ENCODE results near the gene MAPK1. TPM values are rescaled to one million over a fixed set of nuclear protein-coding genes. Genes with fewer than 3 reads are reported as not detected.
"Not testable (repeated sequence)": the region's sequence is repeated elsewhere in the genome, so short reads cannot be mapped to it uniquely, and the experiment has no call there.

The MAPK1 gene
- total RNA-seq, 1 donor from 2014 or later, result 135 TPM

DNA sequence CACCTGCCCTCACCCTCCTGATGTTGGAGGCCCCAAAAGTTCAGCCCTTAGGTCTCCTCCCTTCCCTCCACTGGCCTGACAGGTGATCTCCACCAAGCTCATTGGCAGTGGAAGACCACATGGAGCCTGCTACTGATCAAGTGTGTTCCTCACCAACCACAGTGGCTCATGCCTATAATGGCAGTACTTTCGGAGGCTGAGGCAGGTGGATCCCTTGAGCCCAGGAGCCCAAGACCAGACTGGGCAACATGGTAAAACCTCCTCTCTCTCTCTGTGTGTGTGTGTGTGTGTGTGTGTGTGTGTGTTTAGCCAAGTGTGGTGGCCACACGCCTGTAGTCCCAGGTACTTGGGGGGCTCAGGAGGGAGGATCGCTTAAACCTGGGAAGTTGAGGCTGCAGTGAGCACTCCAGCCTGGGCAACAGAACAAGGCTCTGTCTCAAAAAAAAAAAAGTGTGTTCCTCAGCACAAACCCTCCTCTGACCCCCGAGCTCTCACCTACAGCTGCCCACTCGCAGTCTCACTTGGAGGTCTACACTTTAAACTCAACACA, 127.5 kb downstream of the MAPK1 start:
- intact Hi-C loops (cut with DNase I), result no loop called here
- DNase-seq (ENCODE audit: low spot score) (no peak), ATAC-seq (no peak)

DNA sequence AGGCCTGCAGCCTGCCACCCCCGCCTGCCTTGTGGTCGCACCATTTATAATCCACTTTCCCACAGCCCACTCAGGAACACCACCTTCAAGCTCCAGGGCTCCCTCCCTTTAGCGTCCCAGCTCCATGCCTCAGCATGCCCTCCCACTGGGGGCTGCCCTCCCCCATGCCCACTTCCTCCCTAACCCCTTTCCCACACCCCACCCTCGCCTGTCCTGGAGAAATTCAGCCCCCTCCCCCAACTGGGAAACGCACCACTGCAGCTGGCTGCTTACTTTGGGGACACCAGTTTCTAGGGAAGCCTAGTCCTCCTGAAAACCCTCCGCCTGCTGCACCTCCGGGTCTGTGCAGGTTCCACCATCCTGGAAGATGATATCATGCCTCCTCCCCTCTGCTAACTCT, 128.5 kb downstream of the MAPK1 start:
- DNase-seq (ENCODE audit: low spot score), result no peak
- no peak for ATAC-seq
- intact Hi-C loops (cut with DNase I), result no loop called here

DNA sequence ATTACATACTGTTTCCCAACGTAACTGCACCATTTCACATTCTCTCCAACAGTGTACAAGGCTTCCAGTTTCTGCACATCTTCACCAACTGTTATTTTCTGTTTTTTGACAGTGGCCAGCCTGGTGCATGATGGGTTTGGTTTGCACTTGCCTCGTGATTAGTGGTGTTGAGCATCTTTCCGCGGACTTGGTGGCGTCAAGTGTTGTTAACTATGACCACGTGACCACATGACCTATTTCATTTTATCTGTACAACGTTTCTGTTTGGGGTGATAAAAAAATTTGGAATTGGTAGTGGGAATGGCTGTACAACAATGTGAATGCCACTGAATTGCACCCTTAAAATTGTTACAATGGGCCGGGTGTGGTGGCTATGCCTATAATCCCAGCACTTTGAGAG, 129.4 kb downstream of the MAPK1 start:
- intact Hi-C loops (cut with DNase I), result no loop called here
- no peak for ATAC-seq
- no peak for DNase-seq (ENCODE audit: low spot score)

DNA sequence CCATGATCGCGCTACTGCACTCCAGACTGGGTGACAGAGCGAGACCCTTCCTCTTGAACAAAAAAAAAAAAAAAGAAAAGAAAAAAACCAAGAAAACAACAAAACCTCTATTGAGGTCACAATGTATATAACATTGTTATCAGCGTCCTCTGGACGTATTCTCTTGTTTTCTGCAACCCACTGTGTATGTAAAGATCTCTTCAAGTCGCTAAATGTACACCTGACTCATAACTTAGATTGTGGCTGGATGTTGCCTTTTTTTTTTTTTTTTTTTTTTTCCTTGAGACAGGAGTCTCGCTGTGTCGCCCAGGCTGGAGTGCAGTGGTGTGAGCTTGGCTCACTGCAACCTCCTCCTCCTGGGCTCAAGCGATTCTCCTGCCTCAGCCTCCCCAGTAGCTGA, 130.5 kb downstream of the MAPK1 start:
- ATAC-seq, result no peak
- no peak for DNase-seq (ENCODE audit: low spot score)
- intact Hi-C loops (cut with DNase I), result no loop called here

DNA sequence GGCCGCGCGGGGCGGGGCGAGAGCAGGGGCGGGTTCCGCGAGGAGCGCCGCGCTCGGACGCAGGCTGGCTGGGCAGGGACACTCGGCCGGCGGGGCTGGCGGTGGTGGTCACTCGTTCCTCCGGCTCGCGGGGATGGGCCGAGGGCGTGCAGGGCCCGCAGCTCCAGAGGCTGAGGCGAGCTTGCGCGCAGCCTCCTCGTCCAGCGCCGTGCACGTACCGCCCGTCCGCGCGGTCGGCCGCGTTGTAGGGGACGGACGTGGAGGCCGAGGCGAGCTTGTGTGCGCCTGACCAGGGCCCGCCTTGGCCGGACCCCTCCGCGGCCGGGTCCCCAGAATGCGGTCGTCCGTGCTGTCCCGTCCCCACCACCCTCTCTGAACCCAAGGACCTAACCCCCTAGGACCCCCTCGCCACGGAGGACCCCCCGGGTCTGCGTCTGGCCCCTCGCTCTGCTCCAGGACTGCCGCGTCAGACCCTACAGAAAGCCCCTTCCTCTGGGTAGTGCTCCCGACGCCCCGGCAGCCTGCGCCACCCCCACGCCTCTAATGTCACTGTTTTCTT, 131.3 kb downstream of the MAPK1 start:
- intact Hi-C loops (cut with DNase I), result no loop called here
- ATAC-seq (no peak), DNase-seq (ENCODE audit: low spot score) (no peak)

DNA sequence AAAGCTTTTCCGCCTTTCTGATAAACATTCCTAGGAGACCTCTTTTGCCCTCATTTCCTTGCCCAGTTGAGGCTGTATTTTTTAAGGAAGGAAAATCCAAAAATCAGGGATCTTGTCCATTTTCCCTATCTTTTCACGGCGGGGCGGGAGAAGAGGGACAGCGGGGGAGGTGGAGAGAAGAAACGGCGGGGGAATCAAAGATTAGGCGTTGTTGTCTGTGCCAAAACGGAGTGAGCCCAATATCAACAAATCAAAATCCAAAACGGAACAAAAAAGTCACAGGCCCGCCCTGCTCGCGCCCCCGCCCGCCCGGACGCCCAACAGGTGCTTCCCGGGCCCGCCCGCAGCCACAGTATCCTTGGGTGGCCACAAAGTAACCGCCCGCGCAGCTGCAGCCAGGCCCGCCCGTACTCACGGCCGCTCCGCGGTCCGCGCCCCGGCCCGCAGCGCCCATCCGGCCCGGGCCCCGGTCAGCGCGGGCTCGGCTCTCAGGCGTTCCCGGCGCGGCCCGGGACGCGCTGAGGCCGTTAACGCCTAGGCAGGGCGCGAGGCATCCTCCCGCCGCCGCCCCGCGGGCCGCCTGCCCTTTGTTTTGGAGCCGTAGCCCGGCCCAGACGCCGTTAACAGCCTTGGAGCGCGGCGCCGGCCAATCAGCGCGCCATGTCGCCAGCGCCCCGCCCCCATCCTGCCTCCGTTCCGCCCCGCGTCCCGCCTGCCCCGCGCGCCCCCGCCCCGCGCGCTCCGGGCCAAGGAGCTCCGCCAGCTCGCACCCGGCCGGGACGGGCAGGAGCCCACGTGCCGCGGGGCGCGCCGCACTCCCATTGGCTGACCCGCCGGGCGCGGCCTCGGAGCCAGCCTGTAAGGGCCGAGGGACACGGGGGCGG, 132.0 kb downstream of the MAPK1 start, which contains the start of gene YPEL1:
Gene YPEL1, minus strand, starts transcription at position 595 of the 884 bp plus-strand sequence. CDS start 25,050 bp downstream, outside the sequence.
- intact Hi-C loops (cut with DNase I), result no loop called here
- peak; percentile 98 for DNase-seq (ENCODE audit: low spot score)
- peak; percentile 99 for ATAC-seq

DNA sequence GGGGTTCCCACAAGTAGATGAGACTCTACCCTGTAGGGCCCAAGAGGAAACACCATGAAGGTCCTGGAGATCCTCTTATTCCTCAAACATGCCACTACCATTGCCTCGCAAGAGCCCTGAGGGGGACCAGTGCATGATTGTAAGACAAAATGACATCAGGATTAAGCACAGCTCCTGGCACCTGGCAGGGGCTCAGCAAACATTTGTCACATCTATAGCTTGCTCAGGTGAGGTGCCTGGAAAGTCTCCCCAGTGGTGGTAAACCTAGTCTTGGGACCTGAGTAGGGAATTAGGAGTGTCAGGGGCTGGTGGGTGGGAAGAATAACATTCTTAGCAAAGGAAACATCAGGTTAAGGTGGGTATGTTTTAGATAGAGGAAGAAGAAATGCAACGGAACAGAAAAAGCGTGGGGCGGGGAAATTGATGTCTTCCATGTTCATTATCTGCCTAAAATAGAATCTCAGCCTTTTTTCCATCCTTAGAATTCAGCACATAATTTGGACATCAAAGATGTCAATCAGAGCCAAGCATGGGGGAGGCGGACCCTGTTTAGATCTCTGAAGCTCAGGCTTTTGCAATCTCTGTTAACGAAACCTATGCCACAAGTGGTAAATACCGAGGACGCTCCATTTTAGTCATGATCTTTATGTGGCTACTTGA, 132.8 kb downstream of the MAPK1 start:
- ATAC-seq (no peak), DNase-seq (ENCODE audit: low spot score) (no peak)
- intact Hi-C loops (cut with DNase I), result no loop called here

DNA sequence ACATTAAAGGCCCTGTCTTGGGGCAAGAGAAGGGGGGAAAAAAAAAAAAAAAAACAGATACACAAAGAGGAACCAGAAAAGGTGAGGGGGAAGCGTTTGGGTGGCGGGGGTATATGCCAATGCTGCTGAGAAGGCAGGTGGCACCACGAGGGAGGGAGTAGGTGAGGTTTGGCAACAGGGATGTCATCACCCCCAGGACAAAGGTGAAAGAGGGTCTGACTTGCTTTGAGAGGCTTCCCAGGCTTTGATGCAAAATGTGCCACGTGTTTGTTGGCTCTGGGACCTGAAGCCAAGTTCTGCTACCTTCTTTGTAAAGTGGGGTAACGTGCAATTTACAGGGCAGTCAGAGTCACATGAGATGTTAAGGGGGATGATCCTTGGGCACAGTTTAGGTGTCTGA, 135.9 kb downstream of the MAPK1 start:
- intact Hi-C loops (cut with DNase I), result no loop called here
- ATAC-seq, result no peak
- no peak for DNase-seq (ENCODE audit: low spot score)

DNA sequence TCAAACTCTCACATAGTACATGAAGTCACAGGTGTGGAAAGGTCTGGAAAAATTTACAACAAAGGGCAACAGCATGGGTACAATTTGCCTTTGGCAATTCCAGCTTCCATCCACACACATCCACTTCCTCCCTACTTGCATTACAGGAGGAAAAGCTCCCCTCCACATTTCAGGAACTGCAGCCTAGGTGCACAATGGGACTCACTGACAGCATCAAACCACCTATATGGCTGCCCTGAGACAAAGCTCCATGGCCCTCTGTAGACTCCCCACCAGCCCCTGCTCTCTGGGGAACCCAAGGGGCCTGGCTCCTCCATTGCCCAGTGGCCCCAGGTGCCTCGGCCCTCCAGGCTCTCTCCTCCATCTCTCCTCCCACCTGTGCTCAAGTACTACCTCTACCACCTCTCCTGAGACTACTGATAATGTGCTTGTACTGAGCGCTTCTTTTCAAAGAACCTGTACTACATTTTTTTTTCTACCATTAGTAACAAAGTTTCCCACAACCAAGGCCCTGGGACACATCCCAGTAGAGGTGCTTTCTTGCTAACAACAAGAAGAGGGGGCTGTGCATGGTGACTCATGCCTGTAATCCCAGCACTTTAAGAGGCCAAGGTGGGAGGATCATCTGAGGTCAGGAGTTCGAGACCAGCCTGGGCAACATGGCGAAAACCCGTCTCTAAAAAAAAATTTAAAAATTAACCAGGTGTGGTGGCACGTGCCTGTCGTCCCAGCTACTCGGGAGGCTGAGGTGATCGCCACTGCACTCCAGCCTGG, 136.7 kb downstream of the MAPK1 start:
- intact Hi-C loops (cut with DNase I), result no loop called here
- no peak for DNase-seq (ENCODE audit: low spot score)
- no peak for ATAC-seq

DNA sequence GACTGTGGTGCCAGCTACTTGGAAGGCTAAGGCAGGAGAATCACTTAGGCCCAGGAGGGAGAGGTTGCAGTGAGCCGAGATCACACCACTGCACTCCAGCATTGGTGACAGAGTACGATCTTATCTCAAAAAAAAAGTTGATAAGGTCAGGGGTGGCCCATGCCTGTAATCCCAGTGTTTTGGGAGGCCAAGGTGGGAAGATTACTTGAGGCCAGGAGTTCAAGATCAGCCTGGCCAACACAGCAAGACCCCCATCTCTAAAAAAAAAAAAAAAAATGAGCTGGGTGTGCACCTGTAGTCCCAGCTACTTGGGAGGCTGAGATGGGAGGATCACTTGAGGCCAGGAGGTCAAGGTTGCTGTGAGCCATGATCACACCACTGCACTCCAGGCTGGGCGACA, 138.3 kb downstream of the MAPK1 start:
- intact Hi-C loops (cut with DNase I); ATAC-seq; DNase-seq (ENCODE audit: low spot score): not testable (repeated sequence)

DNA sequence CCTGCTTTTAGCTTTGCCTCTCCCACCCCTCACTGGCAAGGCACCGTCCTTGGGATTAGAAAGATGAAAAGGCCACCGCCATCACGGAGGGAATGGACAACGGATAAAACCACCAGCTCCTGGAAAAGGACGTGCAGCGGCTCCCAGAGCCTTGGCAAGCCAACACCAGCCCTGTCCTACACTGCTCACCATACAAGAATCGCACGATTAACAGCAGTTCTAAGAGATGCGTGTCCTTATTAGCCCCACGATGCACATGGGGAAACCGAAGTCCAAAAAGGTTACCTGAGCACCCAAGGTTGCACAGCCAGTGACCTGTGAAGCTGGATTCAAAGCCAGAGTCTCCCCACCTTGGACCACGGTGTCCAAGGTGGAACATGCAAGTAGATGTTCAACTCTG, 139.2 kb downstream of the MAPK1 start:
- intact Hi-C loops (cut with DNase I), result no loop called here
- no peak for DNase-seq (ENCODE audit: low spot score)
- no peak for ATAC-seq

DNA sequence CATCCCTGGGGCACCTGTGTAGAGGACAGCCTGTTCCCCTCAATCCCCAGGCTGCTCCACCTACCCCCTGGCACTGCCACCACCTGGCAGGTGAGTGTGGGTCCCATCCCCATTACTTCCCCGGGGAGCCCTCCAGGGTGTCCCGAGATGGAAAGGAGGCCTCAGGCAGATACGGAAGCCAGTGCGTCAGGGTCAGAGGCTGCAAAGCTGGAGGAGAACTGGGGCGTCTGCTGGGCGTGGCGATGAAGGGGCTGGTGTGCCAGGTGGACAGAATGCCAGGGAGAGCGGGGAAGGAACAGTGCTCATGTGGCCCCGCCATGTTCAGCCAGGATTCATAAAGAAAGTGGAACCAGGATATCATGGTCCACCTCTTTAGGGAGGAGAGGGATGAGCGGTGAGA, 139.7 kb downstream of the MAPK1 start:
- intact Hi-C loops (cut with DNase I), result no loop called here
- ATAC-seq, result no peak

DNA sequence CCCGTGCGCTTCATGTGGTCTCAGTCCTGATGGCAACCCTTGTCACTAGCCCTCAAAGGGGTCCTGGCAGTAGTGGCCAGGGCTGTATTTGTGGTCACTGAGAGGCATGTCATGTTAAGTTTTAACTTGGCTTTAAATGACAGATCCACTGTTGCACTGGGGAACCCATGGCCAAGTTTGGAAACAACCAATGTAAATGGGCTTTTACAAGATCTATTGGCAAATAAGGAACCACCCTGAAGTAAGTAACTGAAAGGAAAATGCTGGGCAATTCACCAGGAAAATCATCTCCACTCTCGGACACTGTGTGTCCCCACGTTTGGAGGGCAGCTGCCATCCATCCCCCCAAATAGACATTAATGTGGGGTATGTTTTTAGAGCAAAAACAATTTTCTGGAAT, 140.3 kb downstream of the MAPK1 start:
- no peak for DNase-seq (ENCODE audit: low spot score)
- intact Hi-C loops (cut with DNase I), result no loop called here
- no peak for ATAC-seq

More for the DNA sequence above, 139.7 kb downstream of the MAPK1 start:
- no peak for DNase-seq (ENCODE audit: low spot score)

DNA sequence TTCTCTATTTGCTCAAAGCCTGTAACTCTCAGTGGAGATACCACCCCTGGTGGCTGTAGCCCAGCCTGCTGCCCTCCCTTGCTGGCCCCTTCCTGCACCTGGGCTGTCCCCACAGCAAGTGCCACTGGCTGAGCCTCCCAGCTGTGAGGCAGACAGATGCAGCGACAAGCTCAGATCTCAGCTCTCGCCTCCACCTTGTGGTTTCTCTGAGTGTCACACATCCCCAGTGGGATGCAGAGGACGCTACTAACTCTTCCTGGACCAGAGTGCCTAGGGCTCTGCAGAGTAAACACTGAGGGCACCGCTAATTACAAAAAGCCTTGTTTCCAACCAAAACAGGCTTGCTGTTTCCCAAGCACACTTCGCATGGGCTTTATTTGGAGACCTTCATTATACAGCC, 140.8 kb downstream of the MAPK1 start:
- intact Hi-C loops (cut with DNase I), result no loop called here
- ATAC-seq (no peak), DNase-seq (ENCODE audit: low spot score) (no peak)

DNA sequence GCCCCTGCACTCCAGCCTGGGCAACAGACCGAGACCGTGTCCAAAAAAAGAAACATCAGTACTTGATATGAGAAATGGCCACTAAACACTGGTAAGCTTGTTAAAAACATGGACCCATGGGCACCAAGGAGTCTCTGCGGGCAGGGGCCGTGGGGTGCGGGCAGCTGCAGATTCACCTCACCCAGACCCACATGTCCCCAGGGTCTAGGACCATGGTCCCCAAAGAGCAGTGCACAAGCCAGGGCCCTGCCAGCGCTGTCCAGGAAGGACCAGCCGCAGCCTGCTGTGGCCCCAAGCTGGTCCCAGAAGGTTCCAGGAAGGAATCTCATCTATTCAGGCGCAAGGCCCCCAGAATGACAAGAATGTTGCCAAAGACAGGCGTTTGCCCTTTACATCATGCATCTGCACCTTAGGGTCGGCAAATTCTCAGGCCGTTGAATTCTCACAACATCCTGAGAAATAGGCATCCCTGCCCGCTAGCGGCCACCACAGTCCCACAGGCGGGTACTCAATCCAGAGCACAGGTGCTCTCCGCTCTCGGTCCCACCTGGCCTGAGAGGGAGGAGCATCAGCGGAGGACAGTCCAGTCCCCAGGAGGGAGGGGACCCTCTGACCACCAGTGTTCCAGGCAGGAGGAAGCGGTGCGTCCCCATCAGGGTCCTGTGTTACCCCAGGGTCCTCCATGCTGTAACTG, 141.3 kb downstream of the MAPK1 start:
- no peak for DNase-seq (ENCODE audit: low spot score)
- ATAC-seq, result no peak
- intact Hi-C loops (cut with DNase I), result no loop called here

DNA sequence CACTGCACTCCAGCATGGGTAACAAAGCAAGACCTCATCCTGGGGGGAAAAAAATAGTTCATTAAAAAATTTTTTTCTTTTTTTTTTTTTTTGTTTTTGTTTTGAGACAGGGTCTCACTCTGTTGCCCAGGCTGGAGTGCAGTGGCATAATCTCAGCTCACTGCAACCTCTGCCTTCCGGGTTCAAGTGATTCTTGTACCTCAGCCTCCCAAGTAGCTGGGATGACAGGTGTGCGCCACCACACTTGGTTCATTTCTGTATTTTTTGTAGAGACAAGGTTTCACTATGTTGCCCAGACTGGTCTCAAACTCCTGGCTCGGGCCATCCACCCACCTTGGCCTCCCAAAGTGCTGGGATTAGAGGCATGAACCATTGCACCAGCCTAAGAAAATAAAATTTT, 142.9 kb downstream of the MAPK1 start:
- DNase-seq (ENCODE audit: low spot score); ATAC-seq; intact Hi-C loops (cut with DNase I): not testable (repeated sequence)

DNA sequence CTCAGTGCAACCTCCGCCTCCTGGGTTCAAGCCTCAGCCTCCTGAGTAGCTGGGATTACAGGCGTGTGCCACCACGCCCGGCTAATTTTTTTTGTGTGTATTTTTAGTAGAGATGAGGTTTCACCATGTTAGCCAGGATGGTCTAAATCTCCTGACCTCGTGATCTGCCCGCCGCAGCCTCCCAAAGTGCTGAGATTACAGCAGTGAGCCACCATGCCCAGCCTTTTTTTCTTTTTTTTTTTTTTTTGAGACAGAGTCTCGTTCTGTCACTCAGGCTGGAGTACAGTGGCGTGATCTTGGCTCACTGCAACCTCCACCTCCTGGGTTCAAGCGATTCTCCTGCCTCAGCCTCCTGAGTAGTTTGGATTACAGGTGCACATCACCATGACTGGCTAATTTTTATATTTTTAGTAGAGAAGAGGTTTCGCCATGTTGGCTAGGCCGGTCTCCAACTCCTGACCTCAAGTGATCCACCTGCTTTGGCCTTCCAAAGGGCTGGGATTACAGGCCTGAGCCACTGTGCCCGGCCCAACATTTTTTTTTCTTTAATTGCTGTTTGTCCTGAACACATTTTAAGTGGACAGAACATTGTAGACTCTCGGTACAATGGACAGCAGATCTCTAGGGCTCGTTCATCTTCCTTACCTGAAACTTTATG, 146.1 kb downstream of the MAPK1 start:
- DNase-seq (ENCODE audit: low spot score); ATAC-seq; intact Hi-C loops (cut with DNase I): not testable (repeated sequence)

Measured in sciatic nerve (tissue), 2 donors.